Activated CD4-positive, alpha-beta T cell treated with anti-CD3 and anti-CD28 coated beads, Interleukin-2, amount 50 U/mL, for 24 hours (primary cell): ENCODE measurements around the gene MCF2L.
"Not testable (repeated sequence)": the region's sequence is repeated elsewhere in the genome, so short reads cannot be mapped to it uniquely, and the experiment has no call there.

ENCODE experiments used
- DNase-seq, 2 donors: peaks; one replicate each; pipeline ENCODE4 v3.0.0-alpha.2; 2020; ENCODE audit warnings: low read depth in 1 of 2, low spot score in 1 of 2

The MCF2L gene

DNA sequence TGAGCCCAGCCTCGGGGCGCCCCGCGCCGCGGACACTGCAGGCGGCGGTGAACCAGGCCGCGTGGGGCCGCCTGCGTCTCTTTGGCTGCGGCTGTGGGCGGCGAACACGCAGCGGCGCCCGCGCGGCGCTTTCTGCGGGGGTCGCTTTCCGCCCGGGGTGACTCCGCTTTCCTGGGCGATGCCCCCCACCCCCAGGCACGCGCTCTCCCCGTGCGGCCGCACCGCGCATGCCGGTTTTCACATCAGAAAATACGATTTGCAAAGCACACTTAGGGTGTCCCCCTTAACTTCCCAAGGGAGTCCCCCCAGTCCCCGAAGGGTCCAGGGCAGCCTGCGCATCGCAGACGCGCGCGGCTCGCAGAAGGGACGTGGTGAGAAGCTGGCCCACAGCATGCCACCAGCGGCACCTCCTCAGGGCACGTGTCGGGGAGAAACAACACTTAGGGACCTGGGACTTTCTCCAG is 141.9 kb downstream of the MCF2L start:
- DNase-seq: no peak

DNA sequence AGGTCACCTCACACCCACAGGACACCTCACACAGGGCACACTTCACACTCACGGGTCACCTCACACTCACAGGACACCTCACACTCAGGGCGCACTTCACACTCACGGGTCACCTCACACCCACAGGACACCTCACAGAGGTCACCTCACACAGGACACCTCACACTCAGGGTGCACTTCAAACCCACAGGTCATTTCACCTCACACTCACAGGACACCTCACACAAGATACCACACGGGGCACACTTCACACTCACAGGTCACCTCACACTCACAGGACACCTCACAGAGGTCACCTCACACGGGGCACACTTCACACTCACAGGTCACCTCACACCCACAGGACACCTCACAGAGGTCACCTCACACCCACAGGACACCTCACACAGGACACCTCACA is 142.8 kb downstream of the MCF2L start:
- DNase-seq: not testable (repeated sequence)

DNA sequence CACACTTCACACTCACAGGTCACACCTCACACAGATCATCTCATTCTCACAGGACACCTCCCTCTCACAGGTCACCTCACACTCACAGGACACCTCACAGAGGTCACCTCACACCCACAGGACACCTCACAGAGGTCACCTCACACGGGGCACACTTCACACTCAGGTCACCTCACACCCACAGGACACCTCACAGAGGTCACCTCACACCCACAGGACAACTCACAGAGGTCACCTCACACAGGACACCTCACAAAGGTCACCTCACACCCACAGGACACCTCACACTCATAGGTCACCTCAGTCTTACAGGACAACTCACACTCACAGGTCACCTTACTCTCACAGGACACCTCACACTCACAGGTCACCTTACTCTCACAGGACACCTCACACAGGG is 143.5 kb downstream of the MCF2L start:
- not testable (repeated sequence) for DNase-seq

DNA sequence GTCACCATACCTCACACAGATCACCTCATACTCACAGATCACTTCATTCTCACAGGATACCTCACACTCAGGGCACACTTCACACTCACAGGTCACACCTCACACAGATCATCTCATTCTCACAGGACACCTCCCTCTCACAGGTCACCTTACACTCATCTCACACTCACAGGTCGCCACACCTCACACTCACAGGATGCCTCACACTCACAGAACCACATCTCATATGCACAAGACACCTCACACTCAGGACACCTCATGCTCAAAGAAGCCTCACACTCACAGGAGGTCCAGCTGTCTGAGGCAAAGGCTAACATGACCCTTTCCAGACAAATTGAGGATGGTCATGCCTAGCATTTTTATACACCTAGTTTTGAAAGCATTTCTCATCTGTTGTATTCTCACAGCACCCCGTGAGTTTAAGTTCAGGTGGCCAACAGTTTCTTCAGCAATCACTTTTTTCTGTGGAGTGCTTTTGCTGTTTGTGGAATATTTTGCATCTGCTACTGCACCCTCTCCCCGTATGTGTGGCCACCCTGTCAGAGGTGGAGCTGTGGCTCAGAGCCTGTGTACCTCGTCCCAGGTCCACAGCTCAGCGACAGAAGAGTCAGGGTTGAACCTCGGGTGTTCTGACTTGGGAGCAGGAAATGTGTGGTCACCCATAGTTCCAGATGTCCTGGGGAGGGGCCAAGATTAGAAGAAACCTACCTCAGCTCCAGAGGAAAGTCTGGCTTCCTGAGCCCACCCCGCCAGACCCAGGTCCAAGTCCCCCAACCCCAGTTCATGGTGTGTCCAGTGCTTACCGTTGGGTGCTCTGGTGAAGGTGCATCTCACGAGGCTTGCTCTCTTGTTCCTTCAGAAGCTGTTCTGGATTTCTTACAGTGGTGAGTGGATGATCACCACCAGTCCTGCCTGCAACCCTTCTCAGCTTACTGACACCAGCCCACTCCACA is 144.2 kb downstream of the MCF2L start:
- DNase-seq: no peak

DNA sequence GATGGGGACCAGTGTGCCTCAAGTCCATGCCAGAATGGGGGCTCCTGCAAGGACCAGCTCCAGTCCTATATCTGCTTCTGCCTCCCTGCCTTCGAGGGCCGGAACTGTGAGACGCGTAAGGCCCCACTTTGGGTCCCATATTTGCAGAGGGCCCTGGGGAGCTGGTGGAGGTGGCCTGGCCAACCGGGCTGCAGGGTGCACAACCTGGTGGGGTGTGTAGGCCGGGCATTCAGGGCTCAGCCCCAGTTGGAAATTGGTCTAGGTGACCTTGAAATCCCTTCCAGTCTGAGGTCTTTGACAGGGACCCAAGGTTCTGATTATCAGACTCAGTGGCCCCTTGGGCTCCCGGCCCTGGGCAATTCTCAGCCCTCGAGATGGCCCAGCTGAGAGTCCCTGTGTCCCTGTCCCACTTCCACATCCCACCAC is 144.8 kb downstream of the MCF2L start:
- no peak for DNase-seq

DNA sequence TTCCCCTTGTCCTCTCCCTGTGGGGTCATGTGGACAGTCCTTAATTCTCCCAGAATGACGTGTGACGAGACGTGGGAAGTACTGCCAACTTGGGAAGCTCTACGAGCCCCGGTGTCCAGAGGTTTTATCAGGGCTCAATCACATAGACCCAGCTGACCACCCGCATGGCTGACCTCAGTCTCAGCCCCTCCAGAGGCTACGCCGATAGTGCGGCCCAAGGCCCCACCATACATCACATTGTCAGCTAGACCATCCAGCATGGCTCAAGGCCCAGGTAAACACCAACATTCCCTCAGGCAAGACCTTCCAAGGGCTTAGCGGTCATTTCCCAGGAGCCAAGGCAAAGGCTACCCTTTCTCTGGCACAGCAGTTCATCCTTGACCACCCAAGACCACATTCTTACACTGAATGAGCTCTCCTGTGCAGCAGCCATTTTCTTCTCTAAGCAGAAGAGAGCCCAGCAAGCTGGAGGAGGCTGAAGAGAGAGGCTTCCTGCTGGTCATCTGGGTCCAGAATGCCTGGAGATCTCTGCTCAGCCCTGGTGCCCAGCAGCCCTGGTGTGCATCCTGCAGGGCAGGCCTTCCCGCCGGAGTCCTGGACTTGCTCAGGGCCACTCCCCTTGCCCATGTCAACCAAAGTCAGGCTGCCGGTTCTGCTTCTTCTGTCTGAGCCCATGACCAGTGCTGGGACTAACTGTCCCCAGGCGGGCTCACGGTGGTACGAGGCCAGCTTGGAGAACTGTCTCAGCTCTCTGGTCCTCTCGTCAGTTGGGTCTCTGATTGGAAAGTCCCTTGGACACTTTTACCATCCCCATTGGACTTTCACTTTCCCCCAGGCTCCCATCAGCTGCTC is 145.7 kb downstream of the MCF2L start:
- no peak for DNase-seq

DNA sequence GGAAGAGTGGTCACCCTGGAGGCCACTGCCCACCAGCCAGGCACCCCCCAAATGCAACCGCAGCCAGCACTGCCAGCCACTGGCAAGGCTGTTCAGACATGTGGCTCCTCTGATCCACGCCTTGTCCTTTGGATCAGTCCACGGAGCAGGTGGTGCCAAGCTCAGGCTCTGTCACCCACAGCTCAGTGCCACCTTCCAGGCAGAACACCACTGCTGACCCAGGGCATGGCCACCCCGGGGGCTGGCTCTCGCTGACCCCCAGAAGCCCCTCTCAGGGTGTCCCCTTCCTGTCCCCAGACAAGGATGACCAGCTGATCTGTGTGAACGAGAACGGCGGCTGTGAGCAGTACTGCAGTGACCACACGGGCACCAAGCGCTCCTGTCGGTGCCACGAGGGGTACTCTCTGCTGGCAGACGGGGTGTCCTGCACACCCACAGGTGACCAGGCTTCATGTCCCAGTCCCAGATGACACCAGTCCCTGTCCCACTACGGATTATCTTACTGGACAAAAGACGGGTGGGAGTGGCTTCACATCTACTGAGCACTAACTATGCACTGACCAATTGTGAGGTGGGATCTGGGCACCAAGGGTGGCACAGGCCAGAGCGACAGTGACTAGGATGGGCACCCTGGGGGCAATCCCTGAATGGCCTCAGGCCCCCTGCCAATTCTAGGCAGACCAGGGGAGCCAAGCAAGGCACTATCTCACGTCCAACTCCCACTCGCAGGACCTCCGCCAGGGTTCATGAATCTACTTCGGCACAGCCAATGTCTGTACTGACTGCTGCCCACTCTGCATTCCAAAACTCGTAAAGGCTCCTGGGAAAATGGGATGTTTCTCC is 146.6 kb downstream of the MCF2L start:
- no peak for DNase-seq

DNA sequence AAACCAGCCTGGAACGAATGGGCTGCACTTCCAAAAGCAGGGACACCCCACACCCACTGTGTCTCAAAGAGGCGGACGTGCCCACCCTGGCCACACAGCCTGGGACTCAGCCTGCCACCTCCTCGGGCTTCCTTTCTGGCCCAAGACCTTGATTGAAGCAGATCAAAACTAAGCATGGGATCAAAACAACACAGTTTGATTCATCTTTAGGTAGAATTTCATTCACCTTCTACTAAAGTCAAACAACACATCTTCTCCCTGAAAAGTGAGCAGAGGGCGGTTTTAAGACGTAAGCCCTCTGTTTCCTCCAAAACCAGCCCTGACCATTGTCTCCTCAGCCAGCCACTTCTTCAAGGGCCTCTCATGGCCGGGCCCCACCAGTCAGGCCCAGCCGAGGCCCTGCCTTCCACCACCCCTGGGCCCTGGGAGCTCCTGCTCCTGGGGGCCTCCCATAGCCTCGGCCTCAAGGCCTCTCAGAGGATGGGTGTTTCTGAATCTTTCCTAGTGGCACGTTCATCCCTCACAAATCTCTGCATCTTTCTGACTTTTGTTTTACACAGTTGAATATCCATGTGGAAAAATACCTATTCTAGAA is 147.3 kb downstream of the MCF2L start:
- DNase-seq: no peak

DNA sequence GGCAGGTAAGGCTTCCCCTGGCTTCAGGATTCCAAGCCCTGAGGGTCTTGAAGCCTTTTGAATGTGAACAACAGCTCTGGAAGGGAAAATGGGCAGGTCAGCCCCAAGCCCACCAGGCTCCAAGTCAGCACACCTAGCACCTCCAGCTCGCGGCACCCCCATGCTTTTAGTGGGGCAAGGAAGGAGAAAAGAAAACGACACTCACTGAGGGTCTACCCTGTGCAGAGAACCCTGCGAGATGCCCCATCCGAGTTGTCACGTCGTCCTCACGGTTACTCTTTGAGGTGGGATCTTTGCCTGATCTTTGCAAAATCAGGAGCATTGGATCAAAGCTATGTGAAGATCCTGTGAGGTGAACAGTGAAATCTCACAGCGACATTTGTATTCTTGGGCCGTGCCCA is 147.9 kb downstream of the MCF2L start:
- no peak for DNase-seq

DNA sequence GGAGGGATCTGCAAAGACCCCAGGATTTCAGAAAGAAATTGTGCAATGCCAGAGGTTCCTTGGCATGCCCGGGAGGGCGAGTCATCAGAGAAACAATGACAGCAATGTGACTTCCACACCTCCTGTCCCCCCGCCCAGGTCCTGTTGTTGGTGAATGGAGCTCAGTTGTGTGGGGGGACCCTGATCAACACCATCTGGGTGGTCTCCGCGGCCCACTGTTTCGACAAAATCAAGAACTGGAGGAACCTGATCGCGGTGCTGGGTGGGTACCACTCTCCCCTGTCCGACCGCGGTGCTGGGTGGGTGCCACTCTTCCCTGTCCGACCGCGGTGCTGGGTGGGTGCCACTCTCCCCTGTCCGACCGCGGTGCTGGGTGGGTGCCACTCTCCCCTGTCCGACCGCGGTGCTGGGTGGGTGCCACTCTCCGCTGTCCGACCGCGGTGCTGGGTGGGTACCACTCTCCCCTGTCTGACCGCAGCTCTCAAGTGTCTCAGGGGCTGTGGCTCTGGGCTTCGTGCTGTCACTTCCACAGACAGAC is 148.4 kb downstream of the MCF2L start:
- no peak for DNase-seq

DNA sequence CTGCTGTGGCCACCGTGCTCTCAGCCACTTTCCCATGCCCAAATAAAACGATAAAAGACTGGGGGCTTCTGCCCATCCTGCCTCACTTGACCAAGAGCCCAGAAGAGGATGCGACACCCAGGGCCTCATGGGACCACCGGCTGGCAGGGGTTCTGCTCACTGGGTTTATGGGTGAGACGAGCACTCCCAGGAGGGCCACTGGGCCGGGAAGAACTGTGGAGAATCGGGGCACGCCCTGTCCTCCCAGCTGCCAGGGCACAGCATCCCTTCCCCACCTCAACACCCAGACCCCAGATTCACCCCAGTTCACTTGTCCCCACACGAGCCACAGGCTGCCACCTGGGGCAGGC is 148.9 kb downstream of the MCF2L start:
- no peak for DNase-seq

DNA sequence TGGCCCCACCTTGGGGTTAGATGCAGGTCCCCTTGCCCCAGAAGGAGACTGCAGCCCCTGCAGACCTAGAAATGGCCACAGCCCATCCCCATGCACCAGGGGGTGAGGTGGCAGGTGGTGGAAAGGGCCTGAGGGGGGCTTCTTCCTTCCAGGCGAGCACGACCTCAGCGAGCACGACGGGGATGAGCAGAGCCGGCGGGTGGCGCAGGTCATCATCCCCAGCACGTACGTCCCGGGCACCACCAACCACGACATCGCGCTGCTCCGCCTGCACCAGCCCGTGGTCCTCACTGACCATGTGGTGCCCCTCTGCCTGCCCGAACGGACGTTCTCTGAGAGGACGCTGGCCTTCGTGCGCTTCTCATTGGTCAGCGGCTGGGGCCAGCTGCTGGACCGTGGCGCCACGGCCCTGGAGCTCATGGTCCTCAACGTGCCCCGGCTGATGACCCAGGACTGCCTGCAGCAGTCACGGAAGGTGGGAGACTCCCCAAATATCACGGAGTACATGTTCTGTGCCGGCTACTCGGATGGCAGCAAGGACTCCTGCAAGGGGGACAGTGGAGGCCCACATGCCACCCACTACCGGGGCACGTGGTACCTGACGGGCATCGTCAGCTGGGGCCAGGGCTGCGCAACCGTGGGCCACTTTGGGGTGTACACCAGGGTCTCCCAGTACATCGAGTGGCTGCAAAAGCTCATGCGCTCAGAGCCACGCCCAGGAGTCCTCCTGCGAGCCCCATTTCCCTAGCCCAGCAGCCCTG is 149.4 kb downstream of the MCF2L start:
- no peak for DNase-seq

DNA sequence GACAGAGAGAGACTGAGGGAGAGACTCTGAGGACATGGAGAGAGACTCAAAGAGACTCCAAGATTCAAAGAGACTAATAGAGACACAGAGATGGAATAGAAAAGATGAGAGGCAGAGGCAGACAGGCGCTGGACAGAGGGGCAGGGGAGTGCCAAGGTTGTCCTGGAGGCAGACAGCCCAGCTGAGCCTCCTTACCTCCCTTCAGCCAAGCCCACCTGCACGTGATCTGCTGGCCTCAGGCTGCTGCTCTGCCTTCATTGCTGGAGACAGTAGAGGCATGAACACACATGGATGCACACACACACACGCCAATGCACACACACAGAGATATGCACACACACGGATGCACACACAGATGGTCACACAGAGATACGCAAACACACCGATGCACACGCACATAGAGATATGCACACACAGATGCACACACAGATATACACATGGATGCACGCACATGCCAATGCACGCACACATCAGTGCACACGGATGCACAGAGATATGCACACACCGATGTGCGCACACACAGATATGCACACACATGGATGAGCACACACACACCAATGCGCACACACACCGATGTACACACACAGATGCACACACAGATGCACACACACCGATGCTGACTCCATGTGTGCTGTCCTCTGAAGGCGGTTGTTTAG is 150.3 kb downstream of the MCF2L start:
- no peak for DNase-seq

DNA sequence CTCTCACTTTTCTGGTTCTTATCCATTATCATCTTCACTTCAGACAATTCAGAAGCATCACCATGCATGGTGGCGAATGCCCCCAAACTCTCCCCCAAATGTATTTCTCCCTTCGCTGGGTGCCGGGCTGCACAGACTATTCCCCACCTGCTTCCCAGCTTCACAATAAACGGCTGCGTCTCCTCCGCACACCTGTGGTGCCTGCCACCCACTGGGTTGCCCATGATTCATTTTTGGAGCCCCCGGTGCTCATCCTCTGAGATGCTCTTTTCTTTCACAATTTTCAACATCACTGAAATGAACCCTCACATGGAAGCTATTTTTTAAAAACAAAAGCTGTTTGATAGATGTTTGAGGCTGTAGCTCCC is 150.8 kb downstream of the MCF2L start:
- no peak for DNase-seq

DNA sequence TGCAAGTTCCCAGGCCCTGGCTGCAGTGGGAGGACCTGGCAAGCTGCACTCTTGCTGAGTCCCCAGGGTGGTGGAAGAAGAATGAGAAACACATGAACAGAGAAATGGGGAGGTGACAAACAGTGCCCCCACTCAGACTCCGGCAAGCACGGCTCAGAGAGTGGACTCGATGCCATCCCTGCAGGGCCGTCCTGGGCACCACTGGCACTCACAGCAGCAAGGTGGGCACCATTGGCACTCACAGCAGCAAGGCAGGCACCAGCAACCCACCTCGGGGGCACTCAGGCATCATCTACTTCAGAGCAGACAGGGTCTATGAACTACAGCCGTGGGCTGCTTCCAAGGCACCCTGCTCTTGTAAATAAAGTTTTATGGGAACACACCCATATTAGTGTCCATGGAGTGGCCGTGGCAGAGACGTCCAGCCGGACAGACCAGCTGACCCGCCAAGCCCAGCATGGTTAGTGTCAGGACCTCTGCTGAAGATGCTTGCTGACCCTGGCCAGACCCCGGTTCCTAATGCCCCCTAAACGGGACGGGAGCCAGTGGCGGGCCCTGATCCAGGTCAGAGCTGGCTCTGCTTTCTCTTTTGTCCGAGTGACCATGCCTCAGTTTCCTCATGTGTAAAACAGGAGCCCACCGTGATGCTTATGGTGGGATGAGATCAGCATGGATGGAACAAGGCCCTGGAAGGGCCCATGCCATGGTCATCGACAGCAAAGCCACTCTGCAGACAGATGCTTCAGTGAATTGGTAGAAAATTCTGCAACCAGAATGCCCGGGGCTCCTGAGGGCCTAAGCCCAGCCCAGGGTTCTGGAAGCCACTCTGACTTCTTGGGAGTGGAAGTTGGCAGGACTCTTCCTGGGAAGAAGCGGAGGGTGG is 151.5 kb downstream of the MCF2L start:
- DNase-seq: no peak

DNA sequence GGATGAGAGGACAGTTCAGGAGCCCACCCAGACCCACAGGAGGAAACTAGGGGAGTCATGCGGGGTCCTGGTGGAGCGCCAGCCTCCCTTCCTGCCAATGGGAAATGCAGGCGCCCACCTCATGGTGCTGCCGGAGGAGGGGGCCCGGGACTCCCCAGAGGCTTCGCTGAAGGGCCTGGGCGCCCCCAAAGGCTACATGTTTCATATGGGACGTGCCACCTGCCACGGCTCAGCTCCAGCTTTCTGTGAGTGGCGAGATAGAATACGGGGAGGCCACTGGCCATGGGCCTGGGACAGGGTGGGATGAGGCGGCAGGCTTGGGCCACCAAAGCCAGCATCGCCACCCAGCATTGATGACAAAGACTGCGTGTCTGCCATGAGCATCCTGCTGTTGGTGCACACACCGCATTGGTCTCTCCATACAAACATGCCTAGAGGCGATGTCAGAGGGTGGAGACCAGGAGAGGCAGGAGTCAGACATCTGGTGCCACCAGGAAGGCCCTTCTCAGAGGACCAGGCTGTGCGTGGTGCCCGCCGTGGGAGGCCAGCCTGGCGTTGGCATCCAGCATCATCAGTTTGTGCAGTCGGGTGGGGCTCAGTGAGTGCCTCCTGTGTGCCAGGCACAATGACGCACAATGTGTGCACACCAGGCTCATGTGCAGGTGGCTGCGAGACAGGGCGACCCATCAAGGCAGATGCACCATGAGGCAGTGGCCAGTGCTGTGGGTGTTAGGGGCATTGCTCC is 152.3 kb downstream of the MCF2L start:
- no peak for DNase-seq

DNA sequence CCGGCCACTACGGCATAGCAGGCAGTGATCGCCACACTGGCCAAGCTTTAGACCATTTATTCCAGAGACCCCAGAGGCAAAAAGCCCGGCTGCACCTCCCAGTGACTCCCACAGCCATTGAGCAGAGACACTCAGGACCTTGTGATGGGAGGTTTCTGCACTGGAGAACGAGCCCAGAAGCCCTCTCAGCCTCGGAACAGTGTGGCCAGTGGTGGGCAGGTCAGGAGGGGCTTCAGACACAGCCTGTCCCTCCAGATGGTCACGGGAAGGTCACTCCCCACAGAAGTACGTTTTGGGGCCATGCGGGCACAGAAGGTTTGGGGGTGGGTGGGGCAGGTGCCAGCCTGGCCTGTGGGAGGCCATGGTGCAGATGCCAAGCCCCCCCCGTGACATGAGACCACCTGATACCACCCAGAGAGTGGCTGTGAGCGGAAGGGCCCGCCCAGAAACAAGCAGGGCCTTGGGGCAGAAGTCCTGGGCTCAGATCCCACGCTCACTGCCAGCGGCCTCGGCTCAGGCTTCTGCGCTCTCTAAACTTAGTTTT is 153.0 kb downstream of the MCF2L start:
- no peak for DNase-seq
